ENCODE measurements around the gene FNDC10. TPM values are rescaled to one million over a fixed set of nuclear protein-coding genes. Genes with fewer than 3 reads are reported as not detected.
"Not testable (repeated sequence)": the region's sequence is repeated elsewhere in the genome, so short reads cannot be mapped to it uniquely, and the experiment has no call there.

The FNDC10 gene
- total RNA-seq, 4 donors from 2014 or later, result 5.8 to 15.6 (median 7.9) TPM

- TF ChIP-seq, protein P1, sequence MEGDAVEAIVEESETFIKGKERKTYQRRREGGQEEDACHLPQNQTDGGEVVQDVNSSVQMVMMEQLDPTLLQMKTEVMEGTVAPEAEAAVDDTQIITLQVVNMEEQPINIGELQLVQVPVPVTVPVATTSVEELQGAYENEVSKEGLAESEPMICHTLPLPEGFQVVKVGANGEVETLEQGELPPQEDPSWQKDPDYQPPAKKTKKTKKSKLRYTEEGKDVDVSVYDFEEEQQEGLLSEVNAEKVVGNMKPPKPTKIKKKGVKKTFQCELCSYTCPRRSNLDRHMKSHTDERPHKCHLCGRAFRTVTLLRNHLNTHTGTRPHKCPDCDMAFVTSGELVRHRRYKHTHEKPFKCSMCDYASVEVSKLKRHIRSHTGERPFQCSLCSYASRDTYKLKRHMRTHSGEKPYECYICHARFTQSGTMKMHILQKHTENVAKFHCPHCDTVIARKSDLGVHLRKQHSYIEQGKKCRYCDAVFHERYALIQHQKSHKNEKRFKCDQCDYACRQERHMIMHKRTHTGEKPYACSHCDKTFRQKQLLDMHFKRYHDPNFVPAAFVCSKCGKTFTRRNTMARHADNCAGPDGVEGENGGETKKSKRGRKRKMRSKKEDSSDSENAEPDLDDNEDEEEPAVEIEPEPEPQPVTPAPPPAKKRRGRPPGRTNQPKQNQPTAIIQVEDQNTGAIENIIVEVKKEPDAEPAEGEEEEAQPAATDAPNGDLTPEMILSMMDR (IDR thresholded peaks at IDR 0.05), result no peak
- no peak for TF ChIP-seq POLR2A (IDR thresholded peaks at IDR 0.05)
- no peaks in the 10 kb centered on the region for H3K27me3 ChIP-seq
- DNase-seq, result no peak
- no peak overlapping the region for H3K4me3 ChIP-seq
- WGBS, 2 donors, result 86 to 100% methylated on average over 8 of the region's 21 CpGs
- H3K36me3 ChIP-seq, result peaks cover 20 to 74% (median 48%) of the 10 kb centered on the region in 3 donors
- peaks cover 0 to 46% (median 12%) of the 10 kb centered on the region in 3 donors for H3K4me1 ChIP-seq
- intact Hi-C loops (cut with DNase I), result no loop called here
- H3K27ac ChIP-seq, result no peak overlapping the region
- H3K9me3 ChIP-seq, result no peaks in the 10 kb centered on the region
These were observed 37.3 kb downstream of the FNDC10 start for GRCh38 chr1:1562556-1563195.

DNA sequence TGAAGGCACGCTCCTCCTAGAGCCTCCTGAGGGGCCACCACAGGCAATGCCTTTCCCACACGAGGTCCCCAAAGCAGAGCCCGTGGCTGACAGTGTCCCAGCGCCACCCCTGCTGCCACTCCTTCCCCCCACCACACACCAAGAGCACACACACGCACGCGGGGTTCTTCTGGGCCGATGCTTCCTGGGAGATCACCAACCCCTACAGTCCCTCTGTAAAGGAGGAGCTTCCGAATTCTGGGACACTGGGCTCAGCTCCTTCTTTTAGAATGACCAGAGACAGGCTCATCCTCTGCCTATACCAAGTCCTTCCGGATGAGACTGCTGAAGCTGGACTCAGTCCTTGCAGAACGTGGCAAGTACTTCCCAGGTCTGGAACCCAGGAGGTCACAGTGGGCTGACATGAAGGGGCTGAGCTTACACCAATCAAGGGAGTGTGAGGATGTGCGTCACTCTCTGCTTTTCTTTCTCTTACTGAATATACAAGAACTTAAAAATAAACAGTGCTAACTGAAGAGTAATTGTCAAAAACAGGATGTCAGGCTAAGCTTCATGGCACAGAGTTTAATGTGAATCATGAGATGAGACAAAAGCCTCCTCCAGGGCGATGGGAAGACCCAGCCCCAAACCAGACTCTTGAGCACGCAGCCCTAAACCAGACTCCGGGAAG lies 38.0 kb downstream of the FNDC10 start:
- Histone ChIP-seq H3K27ac (no peak overlapping the region), H3K27me3 (no peaks in the 10 kb centered on the region), H3K4me1 (peaks cover 0 to 44% (median 6%) of the 10 kb centered on the region in 3 donors), H3K9me3 (no peaks in the 10 kb centered on the region), H3K4me3 (no peak overlapping the region), H3K36me3 (peaks cover 20 to 72% (median 48%) of the 10 kb centered on the region in 3 donors)
- WGBS, 2 donors, result 90 to 98% methylated on average over 4 to 6 of the region's 15 CpGs
- intact Hi-C loops (cut with DNase I), result no loop called here
- TF ChIP-seq POLR2A (IDR thresholded peaks at IDR 0.05), result no peak
- TF ChIP-seq, protein P1 (IDR thresholded peaks at IDR 0.05), result no peak
- DNase-seq, result no peak

- no peak for DNase-seq
- Histone ChIP-seq H3K4me1 (peaks cover 0 to 47% (median 3%) of the 10 kb centered on the region in 3 donors), H3K4me3 (no peak overlapping the region), H3K27ac (peak overlapping the region in 2 of 4 donors; percentile 25 to 52), H3K27me3 (no peaks in the 10 kb centered on the region), H3K9me3 (no peaks in the 10 kb centered on the region), H3K36me3 (peaks cover 20 to 57% (median 39%) of the 10 kb centered on the region in 3 donors)
- 88 to 89% methylated on average over 8 to 9 of the region's 9 CpGs for WGBS, 2 donors
- intact Hi-C loops (cut with DNase I), result no loop called here
- TF ChIP-seq, protein P1 (IDR thresholded peaks at IDR 0.05), result no peak
- TF ChIP-seq POLR2A (IDR thresholded peaks at IDR 0.05), result no peak
These were observed 39.8 kb downstream of the FNDC10 start for GRCh38 chr1:1560178-1560577.

GRCh38 chr1:1559066-1559465 lies 40.9 kb downstream of the FNDC10 start:
- intact Hi-C loops (cut with DNase I), result no loop called here
- WGBS, 2 donors, result 73 to 82% methylated on average over 17 of the region's 17 CpGs
- no peak for DNase-seq
- Histone ChIP-seq H3K27ac (peak overlapping the region; percentile 28 to 66 (median 48)), H3K36me3 (peaks cover 14 to 48% (median 29%) of the 10 kb centered on the region in 3 donors), H3K4me3 (no peak overlapping the region), H3K27me3 (no peaks in the 10 kb centered on the region), H3K9me3 (no peaks in the 10 kb centered on the region), H3K4me1 (peaks cover 5 to 54% (median 10%) of the 10 kb centered on the region in 3 donors)
- TF ChIP-seq POLR2A (IDR thresholded peaks at IDR 0.05), result no peak
- TF ChIP-seq, protein P1 (IDR thresholded peaks at IDR 0.05), result no peak

DNA sequence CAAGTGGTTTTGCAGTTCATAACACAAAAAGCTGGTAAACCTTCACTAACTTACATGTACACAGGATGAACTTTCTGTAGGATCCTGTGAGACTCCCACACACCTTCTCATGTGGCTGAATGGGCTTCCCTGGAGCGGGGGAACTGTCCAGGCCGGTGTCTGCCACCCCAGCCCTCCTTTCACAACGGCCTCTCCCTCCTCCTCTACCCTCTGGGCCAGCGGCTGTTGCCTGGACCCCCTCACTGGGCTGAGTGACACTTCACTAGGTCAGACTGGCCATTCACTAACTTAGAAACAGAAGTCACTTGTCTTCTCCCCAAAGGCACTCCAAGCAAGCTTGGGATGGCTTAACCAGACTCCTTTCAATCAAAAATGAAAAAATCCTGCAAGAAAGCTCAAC lies 41.3 kb downstream of the FNDC10 start:
- no peak for DNase-seq
- intact Hi-C loops (cut with DNase I), result no loop called here

GRCh38 chr1:1557688-1558087 lies 42.2 kb downstream of the FNDC10 start:
- intact Hi-C loops (cut with DNase I); H3K27me3 ChIP-seq; DNase-seq; H3K9me3 ChIP-seq; H3K4me3 ChIP-seq: not testable (repeated sequence)
- Histone ChIP-seq H3K36me3 (peaks cover 10 to 34% (median 15%) of the 10 kb centered on the region in 3 donors), H3K27ac (peak overlapping the region in 1 of 4 donors; percentile 52), H3K4me1 (peaks cover 5 to 47% (median 7%) of the 10 kb centered on the region in 3 donors)
- WGBS, 2 donors, result 74 to 91% methylated on average over 4 to 6 of the region's 7 CpGs

More for the DNA sequence above, 41.3 kb downstream of the FNDC10 start:
- H3K27me3 ChIP-seq, result no peaks in the 10 kb centered on the region
- H3K9me3 ChIP-seq, result no peaks in the 10 kb centered on the region
- TF ChIP-seq, protein P1 (IDR thresholded peaks at IDR 0.05), result no peak
- TF ChIP-seq POLR2A (IDR thresholded peaks at IDR 0.05), result no peak
- H3K4me3 ChIP-seq, result no peak overlapping the region
- 75 to 90% methylated on average over 3 to 4 of the region's 4 CpGs for WGBS, 2 donors
- H3K4me1 ChIP-seq, result peaks cover 5 to 49% (median 9%) of the 10 kb centered on the region in 3 donors
- H3K36me3 ChIP-seq, result peaks cover 10 to 43% (median 24%) of the 10 kb centered on the region in 3 donors
- peak overlapping the region in 3 of 4 donors; percentile 28 to 66 (median 52) for H3K27ac ChIP-seq

DNA sequence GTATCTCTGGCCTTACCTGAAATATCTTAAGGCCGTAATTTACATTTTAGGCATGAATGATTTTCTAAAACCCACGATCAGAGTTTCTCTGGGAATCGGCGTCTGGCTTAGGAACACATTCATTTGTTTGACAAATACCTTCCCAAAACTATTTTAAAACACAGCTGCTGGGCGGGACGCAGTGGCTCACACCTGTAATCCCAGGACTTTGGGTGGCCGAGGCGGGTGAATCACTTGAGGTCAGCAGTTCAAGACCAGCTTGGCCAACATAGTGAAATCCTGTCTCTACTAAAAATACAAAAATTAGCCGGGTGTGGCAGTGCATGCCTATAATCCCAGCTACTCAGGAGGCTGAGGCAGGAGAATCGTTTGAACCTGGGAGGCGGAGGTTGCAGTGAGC lies 43.0 kb downstream of the FNDC10 start:
- intact Hi-C loops (cut with DNase I); H3K4me3 ChIP-seq; H3K9me3 ChIP-seq; DNase-seq; H3K27me3 ChIP-seq: not testable (repeated sequence)
- Histone ChIP-seq H3K27ac (peak overlapping the region; percentile 6 to 57 (median 40)), H3K36me3 (peaks cover 8 to 27% (median 10%) of the 10 kb centered on the region in 3 donors), H3K4me1 (peaks cover 5 to 47% (median 7%) of the 10 kb centered on the region in 3 donors)
- 62 to 75% methylated on average over 11 of the region's 11 CpGs for WGBS, 2 donors
